Measurements from ENCODE around the gene KCTD11.
A peak's percentile ranks its signal among the peaks of the same experiment; 100 is the strongest.
"Not testable (repeated sequence)": the region's sequence is repeated elsewhere in the genome, so short reads cannot be mapped to it uniquely, and the experiment has no call there.

KCTD11 gene

DNA sequence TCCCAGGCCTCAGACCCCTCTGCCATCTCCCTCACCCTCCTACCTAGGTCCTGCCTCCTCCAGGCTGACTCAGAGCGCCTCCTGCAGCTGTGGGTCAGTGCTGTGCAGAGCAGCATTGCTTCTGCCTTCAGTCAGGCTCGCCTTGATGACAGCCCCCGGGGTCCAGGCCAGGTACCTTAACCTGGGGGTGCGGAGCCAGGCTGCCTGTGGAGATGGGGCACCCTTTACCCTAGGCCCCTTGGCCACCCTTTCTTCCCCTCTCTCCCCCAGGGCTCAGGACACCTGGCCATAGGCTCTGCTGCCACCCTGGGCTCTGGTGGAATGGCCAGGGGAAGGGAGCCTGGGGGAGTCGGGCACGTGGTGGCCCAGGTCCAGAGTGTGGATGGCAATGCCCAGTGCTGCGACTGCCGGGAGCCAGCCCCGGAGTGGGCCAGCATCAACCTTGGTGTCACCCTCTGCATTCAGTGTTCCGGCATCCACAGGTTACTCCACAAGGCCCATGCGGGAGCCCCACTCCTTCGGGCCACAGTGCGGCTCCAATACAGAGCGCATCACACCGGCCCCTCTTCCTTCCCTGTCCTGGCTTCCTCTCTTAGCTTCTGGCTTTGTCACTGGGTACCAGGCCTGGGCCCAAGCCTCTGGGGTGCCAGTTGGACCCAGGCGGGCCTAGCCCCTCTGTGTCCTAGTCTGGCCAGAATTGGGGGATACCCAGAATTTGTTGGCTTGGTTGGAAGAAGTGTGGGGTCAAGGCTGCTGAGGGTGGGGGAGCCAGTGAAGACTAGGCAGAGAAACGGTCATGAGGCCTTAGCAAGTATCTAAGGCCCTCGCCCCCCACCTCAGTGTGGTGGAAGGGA lies 5.0 kb upstream of the KCTD11 start:
- no peak for DNase-seq

DNA sequence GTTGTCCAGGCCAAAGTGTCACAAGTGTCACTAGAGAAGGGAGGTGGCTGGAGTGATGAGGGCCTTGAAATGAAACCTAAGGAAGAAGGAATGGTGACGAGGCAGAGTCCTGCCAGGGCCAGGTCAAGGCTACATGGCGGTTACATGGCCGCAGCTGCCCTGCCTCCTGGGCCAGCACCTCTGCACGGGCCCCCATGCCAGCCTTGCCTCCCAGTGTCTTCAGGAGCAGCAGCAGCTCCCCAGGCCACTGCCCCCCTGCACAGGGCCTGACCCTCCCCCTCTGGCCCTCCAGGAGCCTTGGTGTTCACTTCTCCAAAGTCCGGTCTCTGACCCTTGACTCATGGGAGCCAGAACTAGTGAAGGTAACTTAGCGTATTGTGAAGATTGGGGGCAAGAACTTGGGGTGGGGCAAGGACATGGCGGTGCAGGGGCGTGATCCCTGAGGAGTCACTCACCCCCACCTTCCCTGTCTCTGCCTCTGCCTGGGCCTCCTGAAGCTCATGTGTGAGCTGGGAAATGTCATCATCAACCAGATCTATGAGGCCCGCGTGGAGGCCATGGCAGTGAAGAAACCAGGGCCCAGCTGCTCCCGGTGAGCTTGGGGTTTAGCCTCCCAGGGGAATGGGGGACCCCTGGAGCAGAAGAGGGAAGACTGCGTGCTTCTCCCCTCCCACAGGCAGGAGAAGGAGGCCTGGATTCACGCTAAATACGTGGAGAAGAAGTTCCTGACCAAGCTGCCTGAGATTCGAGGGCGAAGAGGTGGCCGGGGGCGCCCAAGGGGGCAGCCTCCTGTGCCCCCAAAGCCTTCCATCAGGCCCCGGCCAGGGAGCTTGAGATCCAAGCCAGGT lies 4.1 kb upstream of the KCTD11 start:
- DNase-seq = no peak

DNA sequence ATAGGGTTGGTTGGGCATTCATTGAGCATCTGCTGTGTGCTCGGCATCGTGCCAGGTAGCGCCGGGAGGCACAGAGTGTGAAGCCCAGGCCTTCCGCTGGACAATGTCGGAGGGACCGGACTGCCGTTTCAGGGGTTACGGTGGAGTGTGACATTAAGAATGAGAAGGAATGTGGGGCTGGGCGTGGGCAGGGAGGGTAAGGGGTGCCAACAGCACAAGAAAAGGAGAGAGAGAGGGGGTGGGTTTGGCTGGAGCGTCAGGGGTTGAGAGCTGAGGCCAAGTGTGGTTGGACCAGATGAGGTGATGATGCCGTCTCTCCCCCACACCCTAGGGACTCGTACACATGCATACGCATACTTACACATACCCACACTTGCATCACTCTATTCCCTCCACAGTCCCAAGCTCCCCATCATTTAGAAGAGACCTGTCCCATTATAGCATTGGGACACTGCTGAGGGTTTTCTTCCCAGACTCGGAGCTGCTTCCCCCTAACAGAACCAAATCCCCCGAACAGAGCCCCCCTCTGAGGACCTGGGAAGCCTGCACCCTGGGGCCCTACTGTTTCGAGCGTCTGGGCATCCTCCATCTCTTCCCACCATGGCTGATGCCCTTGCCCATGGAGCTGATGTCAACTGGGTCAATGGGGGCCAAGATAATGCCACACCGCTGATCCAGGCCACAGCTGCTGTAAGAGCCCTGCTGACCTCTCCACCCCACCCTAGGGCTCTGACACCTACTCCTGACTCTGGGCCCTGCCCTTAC lies 3.3 kb upstream of the KCTD11 start:
- DNase-seq = no peak

DNA sequence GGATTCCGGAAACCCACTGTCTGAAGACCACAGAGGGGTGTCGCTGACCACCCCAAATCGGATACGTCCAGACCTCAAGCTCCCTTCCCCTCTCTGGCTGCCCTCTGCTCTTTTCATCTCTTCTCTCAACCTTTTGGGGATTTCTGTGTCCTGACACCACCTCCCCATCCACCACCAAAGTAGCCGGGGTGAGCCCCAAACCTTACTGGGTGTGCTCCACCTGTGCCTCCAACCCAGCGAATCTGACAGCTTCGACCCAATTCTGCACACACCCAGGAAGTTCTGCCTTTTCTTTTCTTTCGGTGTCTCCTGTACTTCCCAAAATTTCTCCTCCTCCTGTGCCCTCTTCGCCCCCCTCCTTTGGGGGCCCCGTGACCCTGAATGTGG lies 534 bp downstream of the KCTD11 start:
- no peak for DNase-seq

DNA sequence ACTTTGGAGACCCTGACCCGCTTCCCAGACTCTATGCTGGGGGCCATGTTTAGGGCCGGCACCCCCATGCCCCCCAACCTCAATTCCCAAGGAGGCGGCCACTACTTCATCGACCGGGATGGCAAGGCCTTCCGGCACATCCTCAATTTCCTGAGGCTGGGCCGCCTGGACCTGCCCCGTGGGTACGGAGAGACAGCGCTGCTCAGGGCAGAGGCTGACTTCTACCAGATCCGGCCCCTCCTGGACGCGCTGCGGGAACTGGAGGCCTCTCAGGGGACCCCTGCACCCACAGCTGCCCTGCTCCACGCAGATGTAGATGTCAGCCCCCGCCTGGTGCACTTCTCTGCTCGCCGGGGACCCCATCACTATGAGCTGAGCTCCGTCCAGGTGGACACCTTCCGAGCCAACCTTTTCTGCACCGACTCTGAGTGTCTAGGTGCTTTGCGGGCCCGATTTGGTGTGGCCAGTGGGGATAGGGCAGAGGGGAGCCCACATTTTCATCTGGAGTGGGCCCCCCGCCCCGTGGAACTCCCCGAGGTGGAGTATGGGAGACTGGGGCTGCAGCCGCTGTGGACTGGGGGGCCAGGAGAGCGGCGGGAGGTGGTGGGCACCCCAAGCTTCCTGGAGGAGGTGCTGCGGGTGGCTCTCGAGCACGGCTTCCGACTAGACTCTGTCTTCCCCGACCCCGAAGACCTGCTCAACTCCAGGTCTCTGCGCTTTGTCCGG lies 1.1 kb downstream of the KCTD11 start:
- DNase-seq = no peak

DNA sequence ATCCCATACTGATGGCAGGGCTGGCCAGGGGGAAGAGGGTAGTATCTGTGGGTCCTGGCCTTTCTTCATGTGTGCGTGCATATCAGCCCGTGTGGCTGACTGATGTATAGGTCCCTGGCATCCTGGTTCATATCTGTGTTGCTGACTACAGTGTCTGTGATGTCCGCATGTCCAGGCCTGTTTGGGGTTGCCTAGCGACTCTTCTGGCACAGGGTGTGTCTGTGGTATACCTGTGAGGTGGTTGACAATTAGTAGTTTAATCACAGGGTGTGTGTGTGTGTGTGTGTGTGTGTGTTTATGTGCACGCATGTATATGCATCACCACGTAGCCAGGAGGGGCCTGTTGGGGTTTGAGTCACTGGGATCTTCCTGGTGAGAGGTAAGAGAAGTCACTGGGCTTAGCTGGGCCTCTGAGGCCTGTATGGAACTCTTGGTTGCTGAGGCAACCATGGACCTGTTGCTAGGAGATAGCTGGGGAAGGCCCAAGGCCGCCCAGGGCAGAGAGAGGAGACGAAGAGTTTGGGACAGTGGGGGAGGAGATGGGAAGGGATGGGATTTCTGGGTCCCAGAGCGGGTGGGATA lies 2.4 kb downstream of the KCTD11 start:
- DNase-seq = no peak

DNA sequence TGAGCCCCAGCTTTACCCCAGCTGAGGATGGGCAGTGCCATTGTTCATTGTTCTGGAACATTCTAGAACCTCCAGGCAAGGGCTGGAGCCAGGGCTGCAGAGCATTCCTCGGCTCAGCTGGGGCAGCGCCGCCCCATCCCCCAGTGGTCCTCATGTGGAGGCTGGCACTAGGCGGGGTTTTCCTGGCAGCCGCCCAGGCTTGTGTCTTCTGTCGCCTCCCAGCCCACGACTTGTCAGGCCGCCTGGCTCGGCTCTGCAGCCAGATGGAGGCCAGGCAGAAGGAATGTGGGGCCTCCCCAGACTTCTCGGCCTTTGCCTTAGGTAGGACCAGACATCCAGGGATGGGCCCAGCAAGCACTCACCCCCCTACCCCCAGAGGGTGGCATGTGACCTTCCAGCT lies 3.1 kb downstream of the KCTD11 start, which contains the start of gene TMEM95:
Gene TMEM95, plus strand, starts transcription at position 104 of the 400 bp plus-strand sequence. Its CDS starts 49 bp downstream, at position 153.
- peak; percentile 54 to 66 for DNase-seq

DNA sequence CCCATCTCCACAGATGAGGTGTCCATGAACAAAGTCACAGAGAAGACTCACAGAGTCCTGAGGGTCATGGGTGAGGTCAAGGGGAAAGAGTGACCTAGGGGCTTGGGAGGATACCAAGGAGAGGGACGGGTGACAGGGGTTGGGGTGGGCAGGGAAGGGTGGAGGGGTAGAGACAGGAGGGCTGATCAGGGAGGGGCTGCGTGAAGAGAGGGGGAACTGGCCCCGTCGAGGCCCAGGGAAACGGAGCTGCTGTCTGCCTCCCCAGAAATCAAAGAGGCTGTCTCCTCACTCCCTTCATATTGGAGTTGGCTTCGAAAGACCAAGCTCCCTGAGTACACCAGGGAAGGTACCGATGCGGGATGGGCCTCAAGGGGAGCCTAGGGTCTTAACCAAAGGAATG lies 3.6 kb downstream of the KCTD11 start:
- DNase-seq = no peak

DNA sequence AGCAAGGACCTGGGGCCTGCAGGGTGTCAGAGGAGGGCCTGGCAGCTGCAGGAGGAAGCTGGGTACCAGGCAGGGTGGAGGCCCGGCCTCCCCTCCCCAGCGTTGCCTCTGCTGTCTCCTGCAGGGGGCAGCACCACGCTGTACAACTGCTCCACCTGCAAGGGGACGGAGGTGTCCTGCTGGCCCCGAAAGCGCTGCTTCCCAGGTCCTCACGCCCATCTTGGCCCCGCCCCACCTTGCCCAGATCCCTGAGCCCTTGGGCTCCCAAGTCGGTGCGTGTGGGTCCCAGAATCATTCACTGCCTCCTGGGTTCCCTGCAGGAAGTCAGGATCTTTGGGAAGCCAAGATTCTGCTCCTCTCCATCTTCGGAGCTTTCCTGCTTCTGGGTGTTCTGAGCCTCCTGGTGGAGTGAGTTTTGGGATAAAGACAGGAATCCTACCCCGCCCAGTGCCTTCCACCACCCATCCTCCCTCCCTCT lies 4.1 kb downstream of the KCTD11 start:
- peak; percentile 82 to 91 for DNase-seq

DNA sequence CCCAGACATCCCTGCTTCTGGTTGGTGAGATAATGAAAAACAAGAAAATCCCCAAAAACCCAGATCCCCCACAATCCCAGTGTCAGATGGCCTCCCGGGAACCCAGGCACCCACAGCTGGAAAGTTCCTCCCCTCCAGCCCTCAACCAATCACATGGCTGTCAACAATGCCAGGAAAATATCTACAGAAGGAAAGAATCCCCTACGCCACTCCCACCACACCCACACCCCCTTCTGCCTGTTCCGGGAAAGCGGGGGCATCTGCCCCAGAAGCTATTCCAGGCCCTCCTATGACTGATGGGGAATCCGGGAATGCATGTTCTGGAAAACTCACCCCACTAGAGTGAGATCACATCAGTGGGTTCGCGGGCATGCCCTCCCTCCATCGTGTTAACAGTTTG lies 4.8 kb downstream of the KCTD11 start:
- DNase-seq = no peak

DNA sequence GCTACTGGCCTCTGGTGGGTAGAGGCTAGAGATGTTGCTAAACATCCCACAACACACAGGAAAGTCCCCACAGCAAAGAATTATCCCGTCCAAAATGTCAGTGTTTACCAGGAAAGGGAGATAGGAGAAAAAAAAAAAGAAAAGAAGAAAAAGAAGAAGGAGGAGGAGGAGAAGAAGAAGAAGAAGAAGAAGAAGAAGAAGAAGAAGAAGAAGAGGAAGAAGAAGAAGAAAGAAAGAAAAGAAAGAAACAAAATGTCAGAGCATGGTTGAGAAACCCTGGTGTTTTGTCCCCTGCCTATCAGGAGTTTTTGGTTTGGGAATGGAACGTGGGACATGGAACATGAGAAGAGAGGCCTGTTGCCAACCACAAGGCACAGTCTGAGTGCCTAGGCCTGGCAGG lies 5.4 kb downstream of the KCTD11 start:
- no peak for DNase-seq

DNA sequence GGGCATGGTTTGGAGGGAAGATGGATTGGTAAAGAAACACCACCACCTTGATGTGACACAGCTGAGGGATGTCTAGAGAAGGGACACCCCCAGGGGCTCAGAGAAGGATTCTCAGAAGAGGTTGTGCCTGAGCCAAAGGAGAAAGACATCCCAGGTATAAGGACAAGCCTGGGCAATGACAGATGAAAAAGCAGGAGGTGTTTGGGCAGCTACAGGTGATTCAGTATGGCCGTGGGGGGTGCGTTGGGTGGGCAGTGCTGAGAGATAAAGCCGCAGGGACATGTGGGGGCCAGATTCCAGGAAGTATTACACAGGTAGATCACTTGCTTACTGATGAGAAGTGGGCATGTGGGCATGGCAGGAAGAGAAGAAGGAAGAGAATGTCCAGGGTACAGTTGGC lies 9.9 kb downstream of the KCTD11 start:
- no peak for DNase-seq

DNA sequence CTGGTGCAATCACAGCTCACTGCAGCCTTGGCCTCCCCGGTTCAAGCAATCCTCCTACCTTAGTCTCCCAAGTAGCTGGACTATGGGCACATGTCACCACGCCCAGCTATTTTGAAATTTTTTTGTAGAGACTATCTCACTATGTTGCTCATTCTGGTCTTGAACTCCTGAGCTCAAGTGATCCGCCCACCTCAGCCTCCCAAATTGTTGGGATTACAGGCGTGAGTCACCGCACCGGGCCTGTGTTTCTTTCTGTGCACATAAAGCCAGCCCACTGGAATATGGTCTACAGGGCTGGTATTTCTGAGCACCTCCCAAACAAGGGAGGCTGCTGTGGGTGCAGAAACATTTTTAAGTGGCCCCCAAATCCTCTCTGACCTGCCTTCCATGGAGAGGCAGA lies 11.3 kb downstream of the KCTD11 start:
- DNase-seq = no peak

DNA sequence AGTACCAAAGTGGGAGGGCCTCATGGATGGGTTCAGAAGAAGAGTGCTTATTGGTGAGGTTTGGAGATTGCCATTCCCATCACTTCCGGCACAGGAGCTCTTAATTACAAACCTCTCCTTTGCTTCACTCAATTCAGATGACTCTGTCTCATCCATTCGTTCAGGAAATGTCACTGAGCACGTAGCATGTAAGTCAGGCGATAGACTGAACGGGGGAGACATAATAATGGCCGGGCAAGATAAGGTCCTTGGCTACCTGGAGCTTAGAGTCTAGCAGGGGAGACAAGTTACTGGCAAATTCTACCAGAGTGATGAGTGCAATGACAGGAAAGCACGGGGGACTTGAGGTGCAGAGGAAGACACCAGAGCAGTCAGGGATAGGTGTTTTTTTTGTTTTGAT lies 14.0 kb downstream of the KCTD11 start:
- not testable (repeated sequence) for DNase-seq

DNA sequence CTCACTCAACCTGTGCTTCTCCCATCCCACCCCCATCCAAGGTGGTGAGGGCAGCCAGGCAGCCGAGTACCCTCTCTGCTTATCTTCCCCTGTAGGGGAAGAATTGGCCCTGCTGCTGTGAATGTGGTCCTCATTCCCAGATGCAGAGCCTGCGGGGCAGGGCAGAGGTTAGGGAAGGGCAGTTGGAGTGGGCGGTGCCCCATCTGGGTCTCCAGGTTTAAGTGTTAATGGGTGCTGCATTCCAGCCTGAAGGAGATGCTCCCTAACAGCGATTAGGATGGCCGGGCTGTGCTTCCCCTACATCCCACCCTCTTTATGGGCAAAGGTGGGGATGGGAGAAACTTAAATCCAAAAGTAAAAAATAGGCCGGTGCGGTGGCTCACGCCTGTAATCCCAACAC lies 15.1 kb downstream of the KCTD11 start:
- DNase-seq = no peak

DNA sequence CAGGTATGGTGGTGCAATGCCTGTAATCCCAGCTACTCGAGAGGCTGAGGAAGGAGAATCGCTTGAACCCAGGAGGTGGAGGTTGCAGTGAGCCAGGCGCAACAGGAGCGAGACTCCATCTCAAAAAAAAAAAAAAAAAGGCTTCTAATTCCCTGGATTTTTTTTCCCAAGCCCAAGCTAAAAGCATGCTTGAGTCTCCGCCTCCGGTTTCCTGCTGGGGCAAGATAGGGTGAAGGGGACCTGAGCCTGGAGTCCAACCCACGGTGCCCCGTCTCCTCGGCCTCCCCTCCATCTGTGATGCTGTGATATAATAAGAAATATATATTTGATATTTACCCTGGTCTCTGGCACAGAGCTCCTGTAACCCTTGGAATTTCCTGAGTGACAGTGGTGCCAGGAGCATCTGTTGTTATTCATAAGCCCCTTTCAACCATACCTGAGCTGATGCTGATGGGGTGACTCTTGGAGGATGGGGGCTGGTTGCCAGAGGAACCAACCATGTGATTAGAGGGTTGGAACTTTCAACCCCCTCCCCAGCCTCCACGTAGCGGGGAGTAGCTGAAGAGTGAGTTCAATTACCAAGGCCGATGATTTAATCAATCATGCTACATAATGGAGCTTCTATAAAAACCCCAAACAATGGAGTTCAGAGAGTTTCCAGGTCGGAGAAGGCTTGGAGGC lies 16.1 kb downstream of the KCTD11 start:
- DNase-seq = no peak

DNA sequence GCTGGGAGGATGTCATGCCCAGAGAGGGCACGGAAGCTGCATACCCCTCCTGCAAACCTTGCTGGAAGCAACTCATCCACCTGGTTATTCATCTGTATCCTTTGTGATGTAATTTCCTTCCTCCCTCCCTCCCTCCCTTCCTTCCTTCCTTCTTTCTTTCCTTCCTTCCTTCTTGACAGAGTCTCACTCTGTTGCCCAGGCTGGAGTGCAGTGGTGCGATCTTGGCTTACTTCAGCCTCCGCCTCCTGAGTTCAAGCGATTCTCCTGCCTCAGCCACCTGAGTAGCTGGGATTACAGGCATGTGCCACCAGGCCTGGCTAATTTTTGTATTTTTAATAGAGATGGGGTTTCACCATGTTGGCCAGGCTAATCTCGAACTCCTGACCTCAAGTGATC lies 16.6 kb downstream of the KCTD11 start:
- DNase-seq = not testable (repeated sequence)

DNA sequence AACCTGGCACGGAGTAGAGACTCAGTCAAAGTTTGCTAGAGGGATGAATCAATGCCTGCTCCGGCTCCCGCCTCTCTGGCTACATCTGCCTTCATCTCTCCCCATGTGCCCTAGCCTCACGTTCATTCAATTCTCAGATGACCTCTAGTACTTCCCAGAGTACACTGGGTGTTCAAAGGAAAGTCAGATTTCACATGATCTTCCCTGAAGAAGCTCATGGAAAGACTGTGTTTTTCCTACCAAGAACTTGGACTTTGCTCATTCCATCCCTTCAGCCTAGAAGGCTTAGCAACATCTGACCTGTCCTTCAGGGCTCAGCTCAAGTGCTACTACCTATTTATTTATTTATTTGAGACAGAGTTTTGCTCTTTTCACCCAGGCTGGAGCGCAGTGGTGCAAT lies 17.9 kb downstream of the KCTD11 start:
- no peak for DNase-seq

DNA sequence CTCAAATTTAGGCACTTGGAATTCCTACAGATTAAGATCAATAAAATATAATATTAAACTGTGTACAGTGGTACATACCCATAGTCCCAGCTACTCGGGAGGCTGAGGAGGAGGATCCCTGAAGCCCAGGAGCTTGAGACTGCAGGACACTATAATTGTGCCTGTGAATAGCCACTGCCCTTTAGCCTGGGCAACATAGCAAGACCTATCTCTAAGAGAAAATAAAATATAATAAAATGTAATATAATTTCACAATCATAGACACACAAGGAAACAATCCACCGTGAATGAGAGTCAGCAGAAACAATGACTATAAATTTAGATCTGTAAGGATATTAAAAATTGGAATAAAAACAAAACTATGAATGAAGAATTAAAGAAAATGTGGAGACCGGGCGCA lies 18.9 kb downstream of the KCTD11 start:
- no peak for DNase-seq

DNA sequence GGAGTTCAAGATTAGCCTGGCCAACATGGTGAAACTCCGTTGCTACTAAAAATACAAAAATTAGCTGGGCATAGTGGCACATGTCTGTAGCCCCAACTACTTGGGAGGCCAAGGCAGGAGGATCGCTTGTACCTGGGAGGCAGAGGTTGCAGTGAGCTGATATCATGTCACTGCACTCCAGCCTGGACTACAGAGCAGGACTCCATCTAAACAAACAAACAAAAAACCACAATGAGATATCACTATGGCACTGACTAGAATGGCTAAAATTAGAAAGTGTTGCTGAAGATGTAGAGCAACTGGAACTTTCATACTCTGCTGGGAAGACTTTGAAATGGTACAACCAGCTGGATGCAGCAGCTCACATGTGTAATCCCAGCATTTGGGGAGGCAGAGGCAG lies 22.4 kb downstream of the KCTD11 start:
- DNase-seq = no peak

DNA sequence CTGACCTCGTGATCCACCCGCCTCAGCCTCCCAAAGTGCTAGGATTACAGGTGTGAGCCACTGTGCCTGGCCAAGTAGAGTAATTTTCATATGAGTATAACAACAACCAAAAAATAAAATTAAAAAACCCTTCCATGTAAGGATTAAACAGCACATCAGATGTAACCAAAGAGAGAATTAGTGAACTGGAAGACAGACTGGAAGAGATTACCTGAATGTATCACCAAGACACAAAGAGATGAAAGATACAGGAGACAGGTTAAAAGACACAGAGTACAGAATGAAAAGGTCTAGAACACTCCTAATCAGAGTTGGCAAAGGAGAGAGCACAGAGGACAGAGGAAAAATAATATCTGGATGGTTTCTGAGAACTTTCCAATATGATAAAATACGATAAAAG lies 27.2 kb downstream of the KCTD11 start:
- no peak for DNase-seq

Data from SHP77 (cell line).